Measurements from ENCODE around the gene ARHGEF4.

DNA sequence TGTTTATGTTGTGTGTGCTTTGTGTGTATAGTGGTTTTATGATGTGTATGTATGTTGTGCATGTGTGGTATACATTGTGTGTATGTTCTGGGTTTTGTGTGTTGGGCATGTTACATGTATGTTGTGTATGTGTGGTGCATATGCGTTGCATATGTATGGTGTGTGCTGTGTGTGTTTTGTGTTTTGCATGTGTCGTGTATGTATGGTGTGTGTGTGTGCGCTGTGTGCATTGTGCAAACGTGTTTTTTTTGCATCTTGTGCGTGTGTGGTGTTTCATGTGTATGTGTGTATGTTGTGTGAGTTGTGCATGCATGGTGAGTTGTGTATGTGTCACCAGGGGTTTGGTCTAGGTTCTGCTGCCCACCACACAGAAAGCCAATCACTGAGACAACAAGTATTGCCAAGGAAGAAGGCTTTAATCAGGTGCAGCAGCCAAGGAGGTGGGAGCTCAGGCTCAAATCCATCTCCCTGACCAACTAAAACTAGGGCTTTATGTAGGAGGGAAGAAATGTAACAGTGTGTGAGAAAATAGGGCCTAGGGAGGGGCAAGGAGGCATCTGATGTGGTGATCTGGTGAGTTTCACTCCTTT, 140.8 kb downstream of the ARHGEF4 start:
- TF ChIP-seq CTCF (IDR thresholded peaks at IDR 0.05 in 8 of 11, conservative IDR thresholded peaks at IDR 0.05 in 3 of 11) (no peak), POLR2AphosphoS5 (IDR thresholded peaks at IDR 0.05) (no peak), POLR2A (IDR thresholded peaks at IDR 0.05) (no peak)

Data from spleen (tissue), 7 donors.